Measurements from ENCODE around the gene VPS4B. TPM values are rescaled to one million over a fixed set of nuclear protein-coding genes. Genes with fewer than 3 reads are reported as not detected.

The VPS4B gene
- polyA plus RNA-seq, 3 donors, result 15.4 to 48.8 (median 26.7) TPM

DNA sequence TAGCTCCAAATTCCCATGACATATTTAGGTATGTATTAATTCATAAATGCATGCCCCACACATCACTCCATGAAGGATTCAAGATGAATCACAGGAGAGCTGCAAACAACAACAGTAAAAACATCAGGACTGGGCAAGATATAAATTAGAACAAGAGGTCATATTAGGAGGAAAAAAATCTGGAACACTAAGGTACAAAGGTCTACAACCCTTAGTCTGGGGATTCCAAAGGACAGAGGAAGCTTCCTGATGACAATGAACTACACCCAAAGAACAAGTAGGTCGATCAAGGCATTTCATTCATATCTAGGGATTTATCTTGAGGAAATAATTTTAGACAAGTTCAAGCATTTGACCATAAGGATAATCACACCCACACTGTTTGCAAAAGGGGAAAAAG, 14.5 kb downstream of the VPS4B start:
- H4K20me1 ChIP-seq (ENCODE audit: insufficient read depth, low read length), result peaks cover 80% of the 10 kb centered on the region
- H3K4me1 Mint-ChIP-seq, result no peaks in the 10 kb centered on the region
- no peak overlapping the region for H3K9ac ChIP-seq (ENCODE audit: insufficient read depth, low read length, poor library complexity, severe bottlenecking)
- H3K27me3 Mint-ChIP-seq (ENCODE audit: low read depth in 3 of 3), result no peaks in the 10 kb centered on the region
- WGBS (ENCODE audit: insufficient coverage), result no CpG with 5 or more reads among the region's 1 CpG
- intact Hi-C loops (cut with micrococcal nuclease), result no loop called here
- no peak overlapping the region for H3K4me3 Mint-ChIP-seq
- peaks cover 76 to 82% of the 10 kb centered on the region in 2 donors for H3K36me3 Mint-ChIP-seq
- no peak overlapping the region for H3K4me3 ChIP-seq (replicated peaks in 1 of 3; ENCODE audit: low read depth in 2 of 3, low read length in 3 of 3)
- no peaks in the 10 kb centered on the region for H3K9me3 ChIP-seq (replicated peaks in 1 of 2; ENCODE audit: control insufficient read depth in 1 of 2, insufficient read depth in 1 of 2, low read length in 2 of 2)
- no peak overlapping the region for H2AFZ ChIP-seq (ENCODE audit: insufficient read depth, low read depth, low read length, poor library complexity, severe bottlenecking)
- peak overlapping the region in 1 of 7 donors; percentile 7 for H3K27ac Mint-ChIP-seq
- TF ChIP-seq CTCF (IDR thresholded peaks at IDR 0.05), result no peak
- peak overlapping the region in 1 of 2 donors; percentile 16 for H3K27ac ChIP-seq (ENCODE audit: low read depth in 1 of 2, low read length in 2 of 2)
- no peaks in the 10 kb centered on the region for H3K27me3 ChIP-seq (ENCODE audit: control insufficient read depth in 2 of 2, insufficient read depth in 2 of 2, low read length in 2 of 2)
- no peak overlapping the region for H3K4me2 ChIP-seq (replicated peaks; ENCODE audit: extremely low read depth, low read length, poor library complexity, severe bottlenecking)
- DNase-seq, result no peak
- H3K4me1 ChIP-seq (ENCODE audit: control insufficient read depth in 1 of 2, insufficient read depth in 2 of 2, low read length in 2 of 2), result no peaks in the 10 kb centered on the region
- no peaks in the 10 kb centered on the region for H3K9me3 Mint-ChIP-seq
- peaks cover 77 to 98% of the 10 kb centered on the region in 2 donors for H3K36me3 ChIP-seq (replicated peaks in 1 of 2; ENCODE audit: control insufficient read depth in 1 of 2, insufficient read depth in 2 of 2, low read length in 2 of 2)
- H3K79me2 ChIP-seq (ENCODE audit: insufficient read depth, low read length), result peaks cover 40% of the 10 kb centered on the region

GRCh38 chr18:63405986-63406385, 16.3 kb downstream of the VPS4B start:
- Histone ChIP-seq H3K9me3 (replicated peaks in 1 of 2; ENCODE audit: control insufficient read depth in 1 of 2, insufficient read depth in 1 of 2, low read length in 2 of 2) (no peaks in the 10 kb centered on the region), H4K20me1 (ENCODE audit: insufficient read depth, low read length) (peaks cover 67% of the 10 kb centered on the region), H3K27me3 (ENCODE audit: control insufficient read depth in 2 of 2, insufficient read depth in 2 of 2, low read length in 2 of 2) (no peaks in the 10 kb centered on the region), H3K4me1 (ENCODE audit: control insufficient read depth in 1 of 2, insufficient read depth in 2 of 2, low read length in 2 of 2) (no peaks in the 10 kb centered on the region), H3K4me2 (replicated peaks; ENCODE audit: extremely low read depth, low read length, poor library complexity, severe bottlenecking) (no peak overlapping the region), H3K79me2 (ENCODE audit: insufficient read depth, low read length) (peaks cover 23% of the 10 kb centered on the region), H3K27ac (ENCODE audit: low read depth in 1 of 2, low read length in 2 of 2) (no peak overlapping the region), H2AFZ (ENCODE audit: insufficient read depth, low read depth, low read length, poor library complexity, severe bottlenecking) (no peak overlapping the region), H3K4me3 (replicated peaks in 1 of 3; ENCODE audit: low read depth in 2 of 3, low read length in 3 of 3) (no peak overlapping the region), H3K36me3 (replicated peaks in 1 of 2; ENCODE audit: control insufficient read depth in 1 of 2, insufficient read depth in 2 of 2, low read length in 2 of 2) (peaks cover 84 to 98% of the 10 kb centered on the region in 2 donors), H3K9ac (ENCODE audit: insufficient read depth, low read length, poor library complexity, severe bottlenecking) (no peak overlapping the region)
- Mint-ChIP-seq H3K9me3 (no peaks in the 10 kb centered on the region), H3K36me3 (peaks cover 78 to 88% of the 10 kb centered on the region in 2 donors), H3K4me1 (no peaks in the 10 kb centered on the region), H3K27ac (no peak overlapping the region), H3K27me3 (ENCODE audit: low read depth in 3 of 3) (no peaks in the 10 kb centered on the region), H3K4me3 (no peak overlapping the region)
- DNase-seq, result no peak
- TF ChIP-seq CTCF (IDR thresholded peaks at IDR 0.05), result no peak
- intact Hi-C loops (cut with micrococcal nuclease), result no loop called here
- 86% methylated on average over 1 of the region's 3 CpGs for WGBS (ENCODE audit: insufficient coverage)
